ENCODE results near the gene GTF2E1.

Gene GTF2E1

DNA sequence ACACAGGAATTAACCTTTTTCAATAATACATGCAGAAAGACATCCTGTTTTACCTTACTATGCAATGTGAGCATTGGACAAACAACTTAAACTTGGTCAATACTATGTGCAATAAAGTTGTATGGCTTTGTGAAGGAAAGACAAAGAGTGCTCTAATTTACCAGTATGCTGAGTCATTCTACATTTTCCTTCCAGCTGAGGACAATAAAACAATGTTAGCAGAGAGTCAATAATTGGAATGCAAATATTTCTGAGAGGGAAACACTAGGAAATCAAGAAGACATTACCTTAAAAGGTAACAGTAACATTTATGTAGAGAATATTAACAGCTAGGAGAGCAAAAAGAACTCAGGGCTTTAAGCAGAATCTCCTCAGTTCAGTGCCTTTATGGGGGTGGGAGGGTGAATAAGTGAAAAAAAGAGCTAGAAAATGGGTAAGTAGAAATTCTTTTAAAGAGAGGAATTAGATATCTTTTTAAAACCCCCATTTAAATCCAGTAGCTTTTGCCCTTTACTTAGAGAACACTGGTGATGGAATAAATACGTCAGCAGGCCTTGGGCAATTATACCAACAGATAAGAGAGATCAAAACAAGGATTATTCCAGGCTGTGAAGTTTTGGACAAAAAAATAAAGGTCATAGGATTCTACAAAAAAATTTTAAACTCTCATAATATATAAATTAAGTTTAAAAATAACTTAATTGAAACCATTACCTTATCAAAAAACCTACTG is 48.9 kb upstream of the GTF2E1 start:
- POLR2A ChIA-PET, result no interaction called here
- Histone ChIP-seq H3K36me3 (ENCODE audit: control insufficient read depth in 2 of 2, insufficient read depth in 1 of 2, low read length in 2 of 2) (no peaks in the 10 kb centered on the region), H3K9me3 (ENCODE audit: control insufficient read depth, insufficient read depth, low read depth, low read length) (no peaks in the 10 kb centered on the region), H3K4me3 (ENCODE audit: low read depth, low read length) (no peak overlapping the region), H3K27ac (ENCODE audit: extremely low read depth, low read depth, low read length) (no peak overlapping the region), H3K4me1 (ENCODE audit: control insufficient read depth, insufficient read depth, low read length) (no peaks in the 10 kb centered on the region)
- CTCF ChIA-PET, result interaction anchor here (1.2 kb wide), 1 partner anchor 14 kb away, joined by 3 read pairs; no protein-coding TSS in a partner anchor
- TF ChIP-seq ZSCAN23 (tag by site-specific recombination; IDR thresholded peaks at IDR 0.05) (no peak), GFI1B (tag by site-specific recombination; IDR thresholded peaks at IDR 0.05) (no peak), KLF16 (tag by site-specific recombination; IDR thresholded peaks at IDR 0.05) (no peak), ZNF830 (tag by site-specific recombination; IDR thresholded peaks at IDR 0.05; ENCODE audit: low read depth) (no peak), ZNF707 (tag by site-specific recombination; IDR thresholded peaks at IDR 0.05) (no peak), TCF7L2 (IDR thresholded peaks at IDR 0.05; ENCODE audit: borderline replicate concordance, low read depth, low read length) (no peak), KLF8 (tag by site-specific recombination; IDR thresholded peaks at IDR 0.05) (no peak)
- TF ChIP-seq, protein P1, sequence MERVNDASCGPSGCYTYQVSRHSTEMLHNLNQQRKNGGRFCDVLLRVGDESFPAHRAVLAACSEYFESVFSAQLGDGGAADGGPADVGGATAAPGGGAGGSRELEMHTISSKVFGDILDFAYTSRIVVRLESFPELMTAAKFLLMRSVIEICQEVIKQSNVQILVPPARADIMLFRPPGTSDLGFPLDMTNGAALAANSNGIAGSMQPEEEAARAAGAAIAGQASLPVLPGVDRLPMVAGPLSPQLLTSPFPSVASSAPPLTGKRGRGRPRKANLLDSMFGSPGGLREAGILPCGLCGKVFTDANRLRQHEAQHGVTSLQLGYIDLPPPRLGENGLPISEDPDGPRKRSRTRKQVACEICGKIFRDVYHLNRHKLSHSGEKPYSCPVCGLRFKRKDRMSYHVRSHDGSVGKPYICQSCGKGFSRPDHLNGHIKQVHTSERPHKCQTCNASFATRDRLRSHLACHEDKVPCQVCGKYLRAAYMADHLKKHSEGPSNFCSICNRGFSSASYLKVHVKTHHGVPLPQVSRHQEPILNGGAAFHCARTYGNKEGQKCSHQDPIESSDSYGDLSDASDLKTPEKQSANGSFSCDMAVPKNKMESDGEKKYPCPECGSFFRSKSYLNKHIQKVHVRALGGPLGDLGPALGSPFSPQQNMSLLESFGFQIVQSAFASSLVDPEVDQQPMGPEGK (tag by site-specific recombination; IDR thresholded peaks at IDR 0.05), result no peak

DNA sequence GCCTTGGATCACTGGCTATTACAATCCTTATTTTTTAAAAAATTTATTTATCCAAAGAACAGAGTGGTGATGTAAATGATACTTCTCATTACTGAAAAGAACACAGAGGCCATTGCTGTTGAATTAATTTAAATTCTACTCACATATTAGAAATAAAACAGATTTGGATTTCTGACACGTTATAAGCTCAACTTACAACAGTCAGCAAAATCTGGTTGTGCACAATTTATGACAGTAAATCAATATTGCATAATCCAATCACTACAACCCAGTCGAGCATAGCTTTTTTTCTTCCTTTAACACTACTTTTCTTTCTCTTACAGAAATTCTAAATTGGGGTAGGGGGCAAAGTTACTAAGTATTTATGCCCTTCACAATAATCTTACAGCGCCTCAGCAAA is 43.2 kb upstream of the GTF2E1 start:
- TF ChIP-seq ZNF510 (tag by site-specific recombination; IDR thresholded peaks at IDR 0.05; ENCODE audit: insufficient replicate concordance) (no peak), ZSCAN4 (tag by site-specific recombination; IDR thresholded peaks at IDR 0.05) (no peak), ZNF23 (tag by site-specific recombination; IDR thresholded peaks at IDR 0.05; ENCODE audit: borderline replicate concordance) (no peak), ZBTB11 (tag by site-specific recombination; conservative IDR thresholded peaks at IDR 0.05; ENCODE audit: low read depth) (no peak), ZNF26 (tag by site-specific recombination; IDR thresholded peaks at IDR 0.05) (no peak), ZNF404 (tag by site-specific recombination; IDR thresholded peaks at IDR 0.05) (no peak), ZSCAN23 (tag by site-specific recombination; IDR thresholded peaks at IDR 0.05) (no peak), PRDM6 (tag by site-specific recombination; IDR thresholded peaks at IDR 0.05) (no peak), ZNF658 (tag by site-specific recombination; IDR thresholded peaks at IDR 0.05) (no peak), ZNF48 (tag by site-specific recombination; IDR thresholded peaks at IDR 0.05) (no peak), ZNF416 (tag by site-specific recombination; IDR thresholded peaks at IDR 0.05) (no peak), RBAK (tag by site-specific recombination; IDR thresholded peaks at IDR 0.05) (no peak)
- TF ChIP-seq, protein P2, sequence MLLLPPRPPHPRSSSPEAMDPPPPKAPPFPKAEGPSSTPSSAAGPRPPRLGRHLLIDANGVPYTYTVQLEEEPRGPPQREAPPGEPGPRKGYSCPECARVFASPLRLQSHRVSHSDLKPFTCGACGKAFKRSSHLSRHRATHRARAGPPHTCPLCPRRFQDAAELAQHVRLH (tag by site-specific recombination; IDR thresholded peaks at IDR 0.05), result no peak
- TF ChIP-seq, protein P3, sequence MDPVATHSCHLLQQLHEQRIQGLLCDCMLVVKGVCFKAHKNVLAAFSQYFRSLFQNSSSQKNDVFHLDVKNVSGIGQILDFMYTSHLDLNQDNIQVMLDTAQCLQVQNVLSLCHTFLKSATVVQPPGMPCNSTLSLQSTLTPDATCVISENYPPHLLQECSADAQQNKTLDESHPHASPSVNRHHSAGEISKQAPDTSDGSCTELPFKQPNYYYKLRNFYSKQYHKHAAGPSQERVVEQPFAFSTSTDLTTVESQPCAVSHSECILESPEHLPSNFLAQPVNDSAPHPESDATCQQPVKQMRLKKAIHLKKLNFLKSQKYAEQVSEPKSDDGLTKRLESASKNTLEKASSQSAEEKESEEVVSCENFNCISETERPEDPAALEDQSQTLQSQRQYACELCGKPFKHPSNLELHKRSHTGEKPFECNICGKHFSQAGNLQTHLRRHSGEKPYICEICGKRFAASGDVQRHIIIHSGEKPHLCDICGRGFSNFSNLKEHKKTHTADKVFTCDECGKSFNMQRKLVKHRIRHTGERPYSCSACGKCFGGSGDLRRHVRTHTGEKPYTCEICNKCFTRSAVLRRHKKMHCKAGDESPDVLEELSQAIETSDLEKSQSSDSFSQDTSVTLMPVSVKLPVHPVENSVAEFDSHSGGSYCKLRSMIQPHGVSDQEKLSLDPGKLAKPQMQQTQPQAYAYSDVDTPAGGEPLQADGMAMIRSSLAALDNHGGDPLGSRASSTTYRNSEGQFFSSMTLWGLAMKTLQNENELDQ (tag by site-specific recombination; IDR thresholded peaks at IDR 0.05; ENCODE audit: low read depth), result no peak
- peaks cover 0 to 7% of the 10 kb centered on the region in 2 experiments; a peak in 1 of 3 replicates for H3K36me3 ChIP-seq (ENCODE audit: control insufficient read depth in 2 of 2, insufficient read depth in 1 of 2, low read length in 2 of 2)
- no peaks in the 10 kb centered on the region for H3K9me3 ChIP-seq (ENCODE audit: control insufficient read depth, insufficient read depth, low read depth, low read length)
- H3K4me1 ChIP-seq (ENCODE audit: control insufficient read depth, insufficient read depth, low read length), result no peaks in the 10 kb centered on the region
- H3K4me3 ChIP-seq (ENCODE audit: low read depth, low read length), result no peak overlapping the region
- POLR2A ChIA-PET, result no interaction called here
- no peak overlapping the region for H3K27ac ChIP-seq (ENCODE audit: extremely low read depth, low read depth, low read length)
- CTCF ChIA-PET, result interaction anchor here (0.7 kb wide), 1 partner anchor 13 kb away, joined by 3 read pairs; no protein-coding TSS in a partner anchor

Data from HEK293 (cell line).